GM18870 (cell line): ENCODE data around the gene ARHGAP45.
"Not testable (repeated sequence)": the region's sequence is repeated elsewhere in the genome, so short reads cannot be mapped to it uniquely, and the experiment has no call there.

Source experiments
- ATAC-seq: cut with Tn5 transposase; IDR thresholded peaks from one replicate; pipeline ENCODE4 v1.9.1; 2021; ENCODE audit warnings: moderate library complexity; ENCODE audit not compliant: unreplicated experiment

Gene ARHGAP45

DNA sequence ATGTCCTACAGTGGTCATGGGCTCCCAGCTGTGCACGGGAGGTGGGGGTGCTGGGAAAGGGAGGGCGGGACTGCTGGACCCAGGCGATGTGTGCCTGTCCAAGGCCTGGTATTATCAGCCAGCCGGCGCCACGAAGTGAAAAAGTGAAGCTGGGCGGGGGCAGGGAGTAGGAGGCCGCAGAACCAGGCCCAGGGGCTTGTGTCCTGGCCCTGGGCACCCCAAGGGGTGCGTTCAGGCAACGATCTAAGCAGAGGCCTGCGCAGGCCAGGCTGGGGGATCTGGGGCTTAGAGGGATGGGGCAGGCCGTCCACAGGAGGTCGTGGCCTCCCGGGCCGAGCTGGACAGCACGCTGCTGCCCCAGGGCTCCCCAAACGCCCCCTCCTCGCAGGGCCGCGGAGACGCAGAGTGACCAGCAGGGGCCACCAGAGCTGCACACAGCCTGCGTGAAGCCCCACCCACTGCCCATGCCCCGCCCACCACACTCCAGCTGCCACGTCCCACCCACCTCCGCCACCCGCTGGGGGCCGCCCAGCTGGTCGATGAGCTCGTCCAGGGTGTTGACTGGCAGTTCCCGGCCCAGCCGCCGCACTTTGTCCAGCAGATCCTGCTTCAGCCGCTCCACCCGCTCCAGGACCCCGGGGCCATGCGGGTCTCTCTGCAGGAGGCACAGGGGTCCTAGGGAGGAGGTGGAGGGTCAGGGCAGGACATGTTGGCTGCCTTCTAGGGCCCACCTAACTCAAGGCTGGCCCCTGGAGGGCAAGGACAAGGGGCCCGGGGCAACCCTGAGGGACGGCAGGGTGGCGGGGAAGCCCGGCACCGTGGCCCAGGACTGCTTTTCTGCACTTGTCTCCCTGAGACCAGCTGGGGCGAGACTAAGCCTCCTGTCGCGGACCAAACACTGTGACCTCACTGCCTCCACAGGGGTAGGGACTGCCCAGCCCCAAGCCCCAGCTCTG is 46.3 kb downstream of the ARHGAP45 start:
- ATAC-seq = no peak

DNA sequence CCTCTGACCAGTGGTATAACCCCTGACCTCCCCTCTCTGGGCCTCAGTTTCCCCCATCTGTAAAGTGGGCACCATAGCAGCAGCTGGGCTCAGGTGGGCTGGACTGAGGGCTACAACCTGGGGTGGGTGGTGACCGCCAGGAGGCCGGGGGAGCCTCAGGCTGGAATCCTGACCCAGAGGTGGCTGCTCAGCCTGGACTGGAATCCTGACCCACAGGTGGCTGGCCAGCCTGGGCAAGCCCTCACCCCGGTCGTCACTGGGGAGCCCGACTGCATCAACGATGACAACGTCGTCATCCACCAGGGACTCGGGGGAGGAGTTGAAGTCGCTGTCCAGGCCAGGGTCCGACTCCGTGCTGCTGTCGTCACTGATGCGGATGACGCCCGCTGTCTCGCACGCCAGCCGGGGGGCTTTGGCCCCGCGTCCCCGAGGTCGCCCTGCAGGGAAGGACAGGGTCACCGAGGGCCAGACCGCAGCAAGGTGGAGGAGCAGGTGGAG is 47.1 kb downstream of the ARHGAP45 start:
- ATAC-seq = no peak

DNA sequence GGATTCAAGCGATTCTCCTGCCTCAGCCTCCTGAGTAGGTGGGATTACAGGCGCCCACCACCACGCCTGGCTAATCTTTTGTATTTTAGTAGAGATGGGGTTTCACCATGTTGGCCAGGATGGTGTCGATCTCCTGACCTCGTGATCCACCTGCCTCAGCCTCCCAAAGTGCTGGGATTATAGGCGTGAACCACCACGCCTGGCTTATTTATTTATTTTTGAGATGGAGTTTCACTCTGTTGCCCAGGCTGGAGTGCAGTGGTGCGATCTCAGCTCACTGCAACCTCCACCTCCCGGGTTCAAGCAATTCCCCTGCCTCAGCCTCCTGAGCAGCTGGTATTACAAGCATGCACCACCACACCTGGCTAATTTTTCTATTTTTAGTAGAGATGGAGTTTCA is 47.8 kb downstream of the ARHGAP45 start:
- not testable (repeated sequence) for ATAC-seq

DNA sequence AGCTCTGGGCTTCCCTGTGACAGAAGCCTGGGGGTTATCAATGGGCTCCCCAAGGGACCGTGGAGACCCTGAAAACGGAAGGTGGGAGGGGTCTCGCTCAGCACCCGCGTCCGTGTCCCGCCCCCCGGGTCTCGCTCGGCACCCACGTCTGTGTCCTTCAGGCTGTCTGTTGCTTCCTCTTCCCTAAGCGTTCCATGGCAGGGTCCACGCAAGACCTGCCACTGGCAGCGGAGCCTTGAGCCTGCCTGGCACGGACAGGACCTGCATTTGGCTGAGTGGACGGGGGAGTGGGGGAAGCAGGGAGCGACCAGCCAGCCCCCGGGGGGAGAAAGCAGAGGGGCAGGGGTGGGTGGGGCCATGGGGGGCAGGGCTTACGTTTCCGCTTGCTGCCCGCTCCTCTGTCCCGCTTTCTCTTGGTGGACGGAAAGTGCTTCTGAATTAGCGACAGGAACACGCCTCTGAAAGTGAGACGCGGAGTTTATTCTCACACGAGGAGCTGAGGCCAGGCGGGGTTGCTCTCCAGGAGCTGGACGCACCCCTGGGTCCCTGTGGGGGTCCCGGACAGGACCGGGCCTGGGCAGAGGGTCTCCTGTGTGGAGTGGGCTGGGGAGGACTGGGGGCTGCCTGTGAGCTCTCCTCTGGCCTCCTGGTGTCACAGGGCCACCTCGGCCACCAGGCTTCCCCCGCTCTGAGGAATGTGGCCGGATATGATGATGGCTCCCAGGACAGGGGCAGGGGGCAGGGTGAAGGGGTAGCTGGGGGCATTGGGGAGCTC is 48.9 kb downstream of the ARHGAP45 start:
- ATAC-seq = no peak

DNA sequence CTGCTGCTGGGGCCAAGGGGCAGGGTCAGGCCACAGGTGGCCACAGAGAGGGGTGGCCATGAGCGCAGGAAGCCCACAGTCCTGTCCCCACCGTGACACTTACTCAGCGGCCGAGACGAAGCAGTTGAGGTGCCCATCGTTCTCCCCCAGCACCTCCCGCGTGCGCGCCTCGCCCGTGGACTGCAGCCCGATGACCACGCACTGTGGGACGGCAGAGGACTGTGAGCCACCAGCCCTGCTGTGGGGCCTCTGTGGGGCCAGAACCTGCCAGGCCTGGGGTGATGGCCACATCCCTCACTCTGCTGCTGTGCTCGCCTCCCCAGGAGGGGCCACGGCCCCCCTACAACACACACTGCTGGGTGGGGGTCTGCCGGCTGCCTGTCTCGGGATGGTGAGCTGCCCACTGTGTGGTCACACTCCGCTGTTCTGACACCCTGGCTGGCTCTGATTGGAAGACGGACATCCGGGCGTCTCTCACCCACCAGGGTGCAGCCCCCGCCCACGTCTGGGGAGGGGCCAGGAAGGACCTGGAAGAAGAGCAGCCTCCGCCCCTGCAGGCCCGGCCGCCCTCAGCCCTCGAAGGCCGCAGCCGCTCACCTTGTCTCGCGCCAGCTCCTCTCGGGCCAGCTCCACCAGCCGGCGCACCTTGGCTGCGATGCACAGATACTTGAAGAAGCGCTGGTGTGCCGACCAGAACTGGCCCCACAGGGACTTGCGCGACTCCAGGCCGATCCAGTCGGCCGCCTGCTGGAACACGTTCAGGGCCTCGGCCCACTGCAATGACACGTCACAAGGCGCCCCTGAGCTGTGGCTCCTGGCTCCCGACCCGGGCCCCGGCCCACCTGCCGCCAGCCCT is 50.0 kb downstream of the ARHGAP45 start:
- no peak for ATAC-seq

DNA sequence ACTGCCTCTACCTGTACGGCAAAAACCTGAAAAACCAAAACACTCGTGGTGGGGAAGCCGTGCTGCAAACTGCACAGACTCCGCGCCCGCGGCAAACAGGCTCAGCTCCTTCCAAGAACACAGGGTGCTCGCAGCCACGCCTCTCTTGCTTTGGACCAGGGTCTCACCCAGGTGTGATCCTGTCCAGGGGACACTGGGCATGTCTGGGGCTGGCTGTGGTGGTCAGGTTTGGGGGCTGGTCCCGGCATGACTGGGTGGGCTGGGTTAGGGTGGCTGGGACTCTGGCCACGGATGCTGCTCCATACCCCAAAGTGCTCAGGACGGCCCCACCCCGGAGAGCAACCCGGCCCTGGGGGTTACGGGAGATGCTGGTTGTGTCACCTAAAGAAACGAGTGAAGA is 50.7 kb downstream of the ARHGAP45 start:
- ATAC-seq = no peak

DNA sequence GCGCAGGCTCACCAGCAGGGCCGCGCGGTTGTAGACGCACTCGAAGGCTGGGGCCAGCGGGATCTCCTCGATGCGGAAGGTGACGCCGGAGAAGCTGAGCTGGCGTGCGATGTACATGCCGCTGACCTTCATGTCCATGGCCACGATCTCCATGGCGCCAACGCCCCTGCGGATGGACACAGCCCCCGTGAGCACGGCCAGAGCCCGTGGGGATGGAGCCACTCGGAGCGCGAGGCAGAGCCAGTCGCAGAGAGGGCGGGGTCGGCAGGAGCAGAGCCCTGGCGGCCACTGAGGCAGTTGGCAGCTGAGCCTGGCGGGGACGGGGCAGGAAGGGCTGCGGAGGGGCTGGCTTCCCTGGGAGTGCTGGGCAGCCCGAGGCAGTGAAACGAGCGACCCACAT is 52.0 kb downstream of the ARHGAP45 start:
- no peak for ATAC-seq

DNA sequence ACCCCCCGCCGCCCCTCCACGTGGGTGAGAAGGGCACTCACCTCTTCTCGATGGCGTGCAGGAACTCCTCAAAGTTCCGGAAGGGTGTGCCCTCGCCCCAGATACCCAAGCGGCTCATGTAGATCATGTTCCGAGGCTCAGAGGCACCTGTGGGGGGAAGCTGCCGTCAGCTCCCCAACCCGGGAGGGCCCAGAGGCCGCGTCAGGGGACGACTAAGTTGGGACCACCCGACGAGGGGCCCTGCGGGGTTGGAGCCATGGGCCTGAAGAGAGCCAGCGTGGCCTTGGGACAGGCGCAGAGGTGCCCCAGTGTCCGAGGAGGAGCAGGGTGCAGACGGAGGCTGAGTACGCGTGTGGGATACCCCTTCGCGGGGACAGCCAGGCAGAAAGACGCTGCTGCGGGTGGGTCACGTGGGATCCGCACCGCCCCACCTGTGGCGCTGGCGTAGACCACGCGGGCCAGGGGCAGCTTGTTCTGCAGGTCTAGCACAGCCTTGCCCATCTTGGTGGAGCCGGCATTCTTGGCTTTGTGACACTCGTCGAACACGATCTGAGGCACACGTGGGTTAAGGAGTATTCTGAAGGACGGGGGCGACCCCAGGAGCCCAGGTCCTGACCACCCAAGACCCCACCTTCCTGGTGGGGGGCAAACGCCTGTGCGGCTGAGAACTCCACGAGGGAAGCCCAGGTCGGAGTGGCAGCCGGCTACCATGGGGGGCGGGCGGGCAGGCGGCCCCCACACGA is 52.7 kb downstream of the ARHGAP45 start:
- no peak for ATAC-seq

DNA sequence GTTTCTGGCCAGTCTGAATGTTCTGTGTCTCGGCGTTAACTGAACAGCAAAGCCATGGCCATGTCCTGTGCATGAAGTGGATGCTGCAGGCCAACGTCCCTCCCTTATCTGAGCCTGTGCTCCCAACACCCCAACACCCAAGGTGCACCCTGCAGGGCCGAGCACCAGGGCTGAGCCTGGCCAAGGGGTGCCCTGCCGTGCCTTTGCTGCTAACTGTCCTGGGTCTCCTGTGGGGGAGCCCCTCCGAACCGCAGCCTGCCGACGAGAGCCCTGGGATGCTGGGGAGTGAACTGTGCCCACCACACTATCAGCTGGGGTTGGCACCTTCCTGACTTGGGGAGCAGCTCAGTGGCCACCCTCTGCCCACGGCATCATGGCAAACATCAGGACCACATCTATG is 54.4 kb downstream of the ARHGAP45 start:
- no peak for ATAC-seq

DNA sequence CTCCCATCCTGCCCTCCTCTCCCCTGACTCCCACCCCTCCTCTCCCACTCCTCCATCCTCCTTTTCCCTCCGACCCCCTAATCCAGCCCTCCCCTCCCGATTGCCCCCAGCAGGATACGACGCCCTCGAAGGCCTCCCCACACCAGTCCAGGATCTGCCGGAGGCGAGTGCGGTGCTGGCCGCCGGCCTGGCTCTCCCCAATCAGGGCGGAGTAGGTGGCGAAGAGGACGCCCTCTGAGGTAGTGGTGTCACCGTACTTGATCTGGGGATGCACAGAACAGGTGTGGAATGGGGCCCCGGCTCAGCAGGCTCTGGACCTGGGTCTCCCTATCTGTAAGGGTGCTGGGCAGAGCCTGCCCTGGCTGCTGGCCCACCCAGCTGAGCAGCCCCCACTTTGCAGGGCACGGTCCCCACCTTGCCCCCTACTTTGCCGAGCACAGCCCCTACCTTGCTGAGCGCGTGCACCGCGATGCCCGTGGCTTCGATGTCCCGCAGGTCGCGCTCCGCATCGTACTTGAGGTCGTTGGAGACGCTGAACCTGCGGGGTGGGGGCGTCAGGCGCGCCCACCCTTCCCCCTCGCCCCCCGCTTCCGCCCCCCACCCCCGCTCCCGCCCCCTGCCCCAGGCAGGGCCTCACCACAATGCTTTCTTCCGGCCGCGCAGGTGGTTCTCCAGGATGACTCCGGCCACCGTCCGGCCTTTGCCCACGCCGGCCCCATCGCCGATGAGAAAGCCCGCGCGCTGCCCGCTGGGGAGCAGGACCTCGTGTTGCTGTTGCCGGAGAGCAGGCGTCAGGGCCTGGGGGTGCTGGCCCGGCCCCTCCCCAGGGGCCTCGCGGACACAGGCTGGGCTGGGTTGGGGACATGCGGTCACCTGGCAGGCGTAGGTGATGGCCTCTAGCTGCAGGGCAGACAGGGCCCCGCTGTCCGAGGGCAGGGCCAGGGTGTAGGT is 55.3 kb downstream of the ARHGAP45 start:
- ATAC-seq = no peak

DNA sequence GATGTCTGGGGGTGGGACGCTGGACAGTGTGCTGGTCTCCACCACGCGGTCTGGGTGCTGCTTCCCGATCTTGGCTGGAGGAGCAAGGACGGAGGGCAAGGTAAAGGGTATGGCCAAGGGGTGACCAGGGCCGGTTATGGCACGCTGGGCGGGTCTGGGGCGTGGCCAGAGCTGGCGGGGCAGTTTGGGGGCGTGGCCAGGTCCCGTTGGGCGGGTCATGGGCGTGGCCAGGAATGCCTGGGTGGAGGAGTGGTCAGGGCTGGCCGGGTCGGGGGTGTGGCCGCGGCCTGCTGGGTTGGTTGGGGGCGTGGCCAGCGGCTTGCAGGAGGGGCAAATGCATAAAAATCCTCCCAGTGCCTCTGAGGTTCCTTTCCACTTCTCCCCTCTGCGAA is 56.0 kb downstream of the ARHGAP45 start:
- ATAC-seq = no peak

DNA sequence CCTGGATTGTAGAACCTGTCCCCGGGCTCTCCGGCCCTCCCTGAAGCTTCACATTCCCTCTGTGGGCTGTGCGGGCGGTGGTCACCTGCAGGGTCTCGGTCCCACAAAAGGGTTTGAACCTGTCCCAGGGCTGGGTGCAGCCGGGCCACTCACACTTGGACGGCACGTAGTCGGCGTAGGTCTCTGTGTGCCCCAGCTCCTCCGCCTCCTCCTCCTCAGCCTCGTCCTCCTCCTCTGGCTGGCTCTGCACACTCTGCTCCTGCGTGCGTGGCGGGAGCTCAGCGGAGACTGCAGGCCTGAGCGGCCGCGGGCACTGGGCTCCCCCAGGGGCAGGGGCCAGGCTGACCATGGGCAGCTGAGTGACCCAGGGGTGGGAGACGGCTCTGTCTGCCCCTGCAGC is 56.4 kb downstream of the ARHGAP45 start:
- no peak for ATAC-seq

DNA sequence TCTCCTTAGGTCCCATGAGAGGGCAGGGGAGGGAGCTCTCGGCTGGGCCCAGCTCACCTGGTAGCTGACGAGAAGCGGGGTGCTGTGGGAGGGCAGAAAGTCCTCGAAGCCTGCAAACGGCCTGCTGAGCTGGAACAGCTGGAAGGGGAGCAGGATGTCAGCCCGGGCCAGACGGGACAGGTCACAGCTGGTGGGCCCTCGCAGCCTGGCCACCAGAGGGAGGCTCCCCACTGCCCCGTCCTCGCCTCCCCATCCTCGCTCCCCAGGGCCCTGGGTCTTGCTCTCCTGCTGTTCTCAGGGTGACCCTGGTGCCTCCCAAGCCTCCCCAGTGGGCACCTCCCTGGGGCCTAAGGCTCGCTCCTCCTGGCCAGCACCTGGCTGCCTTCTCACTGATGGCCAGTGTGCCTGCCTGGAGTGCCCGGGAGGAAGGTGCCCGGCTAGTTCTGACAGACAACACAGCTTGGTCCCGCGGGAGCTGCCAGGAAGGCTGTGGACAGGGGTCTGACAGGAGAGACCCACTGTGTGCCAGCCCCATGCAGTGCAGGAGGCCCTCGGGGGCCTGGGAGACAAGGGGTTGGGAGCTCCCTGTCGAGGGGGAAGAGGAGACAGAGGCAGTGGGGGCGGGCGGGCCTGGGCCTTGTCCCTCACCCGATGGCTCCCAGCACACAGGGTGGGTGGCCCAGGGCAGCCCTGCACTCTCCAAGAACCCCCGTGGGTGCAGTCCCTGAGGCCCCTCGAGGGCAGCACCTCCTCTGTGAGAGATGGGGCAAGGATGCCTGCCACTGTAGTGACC is 57.1 kb downstream of the ARHGAP45 start:
- no peak for ATAC-seq

DNA sequence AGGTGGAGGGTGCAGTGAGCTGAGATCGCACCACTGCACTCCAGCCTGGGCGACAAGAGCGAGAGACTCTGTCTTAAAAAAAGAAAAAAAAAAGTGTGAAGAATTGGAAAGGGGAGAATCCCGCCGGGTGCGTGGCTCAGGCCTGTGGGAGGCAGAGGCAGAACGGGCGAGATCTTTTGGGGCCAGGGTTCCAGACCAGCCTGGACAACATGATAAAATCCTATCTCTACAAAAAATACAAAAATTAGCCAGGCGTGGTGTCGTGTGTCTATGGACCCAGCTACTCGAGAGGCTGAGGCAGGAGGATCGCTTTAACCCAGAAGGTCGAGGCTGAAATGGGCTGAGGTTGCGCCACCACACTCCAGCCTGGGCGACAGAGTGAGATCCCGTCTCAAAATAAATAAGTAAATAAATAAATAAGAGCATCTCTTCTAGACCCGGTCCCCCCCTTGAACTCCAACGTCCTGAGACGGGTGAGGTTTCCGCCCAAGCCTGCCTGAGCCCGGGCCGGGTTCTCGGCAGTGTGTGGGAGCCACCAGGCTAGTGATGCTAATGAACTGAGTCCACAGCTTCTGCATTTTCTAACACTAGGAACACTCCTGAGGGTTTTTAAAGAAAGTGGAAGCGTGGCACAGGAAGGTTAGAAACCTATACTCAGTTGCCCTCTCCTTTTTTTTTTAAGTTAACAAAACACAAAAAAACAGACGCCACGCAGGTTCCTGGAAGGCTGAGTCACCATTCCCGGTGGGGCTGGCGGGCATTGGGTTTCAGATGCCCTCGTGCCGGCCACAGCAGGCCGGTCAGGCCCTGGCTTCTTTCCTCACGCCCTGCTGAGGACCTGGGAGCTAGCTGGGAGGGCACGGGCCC is 58.9 kb downstream of the ARHGAP45 start:
- ATAC-seq = no peak

DNA sequence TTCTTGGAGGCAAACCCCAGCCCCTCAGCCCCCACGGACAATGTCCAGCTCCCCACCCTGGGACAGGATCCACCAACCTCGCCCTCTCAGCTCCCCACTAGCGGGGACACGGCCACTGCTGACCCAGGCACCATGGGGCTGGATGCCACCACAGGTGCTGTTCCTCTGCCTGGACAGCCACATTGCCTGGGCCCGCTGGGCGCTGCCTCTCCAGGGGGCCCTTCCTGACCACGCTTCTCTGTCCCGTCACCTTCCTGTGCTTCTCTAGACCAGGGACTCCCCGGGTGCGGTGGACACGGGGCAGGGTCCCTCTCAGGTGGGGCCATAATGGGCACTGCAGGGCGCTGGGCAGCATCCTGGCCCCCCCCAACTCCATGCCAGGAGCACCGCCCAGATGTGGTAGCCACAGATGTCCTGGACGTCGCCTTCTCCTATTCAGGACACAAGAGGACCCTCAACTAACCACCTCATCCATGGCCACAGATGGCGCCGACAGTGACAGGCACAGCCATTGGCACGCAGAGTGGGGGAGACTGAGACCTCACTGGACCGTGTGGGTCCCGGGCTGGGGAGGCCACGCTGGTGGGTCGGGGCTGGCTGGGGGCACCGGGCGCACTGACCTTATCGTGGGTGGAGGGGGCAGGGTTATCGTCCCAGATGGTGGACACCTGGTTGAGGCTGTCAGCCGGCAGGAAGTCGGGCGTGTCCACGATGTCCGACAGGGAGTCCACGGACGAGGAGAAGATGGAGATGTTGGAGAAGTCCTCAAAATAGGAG is 60.2 kb downstream of the ARHGAP45 start:
- ATAC-seq = no peak

DNA sequence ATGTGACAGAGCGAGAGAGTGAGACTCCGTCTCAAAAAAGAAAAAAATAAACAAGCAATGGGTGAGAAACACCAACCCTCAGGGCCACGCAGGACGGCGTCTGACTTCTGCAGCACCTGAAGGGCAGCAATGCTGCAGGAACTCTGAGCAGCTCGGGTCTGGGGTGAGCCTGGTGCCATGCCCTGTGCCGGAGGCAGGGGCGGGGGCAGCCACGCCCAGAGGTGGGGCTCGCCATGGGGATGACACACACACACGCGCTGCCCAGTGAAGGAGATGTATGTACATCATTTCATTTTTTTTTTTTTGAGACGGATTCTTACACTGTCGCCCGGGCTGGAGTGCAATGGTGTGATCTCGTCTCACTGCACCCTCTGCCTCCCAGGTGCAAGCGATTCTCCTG is 61.1 kb downstream of the ARHGAP45 start:
- ATAC-seq = no peak

DNA sequence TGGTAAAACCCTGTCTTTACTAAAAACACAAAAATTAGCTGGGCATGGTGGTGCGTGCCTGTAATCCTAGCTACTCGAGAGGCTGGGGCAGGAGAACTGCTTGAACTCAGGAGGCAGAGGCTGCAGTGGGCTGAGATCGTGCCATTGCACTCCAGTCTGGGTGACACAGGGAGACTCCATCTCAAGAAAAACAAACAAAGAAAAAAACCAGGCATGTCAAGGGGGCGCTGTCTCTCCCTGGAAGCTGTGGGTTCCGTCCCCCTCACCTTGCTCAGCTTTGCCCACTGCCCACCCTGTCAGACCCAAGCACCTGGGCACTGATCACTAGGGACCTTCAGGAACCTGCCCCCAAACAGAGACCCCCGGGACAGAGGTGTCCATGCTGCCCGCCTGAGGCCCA is 62.1 kb downstream of the ARHGAP45 start:
- not testable (repeated sequence) for ATAC-seq
